ENCODE data around the gene FARP2. TPM values are rescaled to one million over a fixed set of nuclear protein-coding genes. Genes with fewer than 3 reads are reported as not detected.

FARP2 gene
- total and polyA plus RNA-seq, 10 of the 15 experiments (the other 5 are each of a cell fraction or from before 2014, with no cell fraction given), result 5.5 to 67.5 (median 36.8) TPM

GRCh38 chr2:241532168-241532567, 176.1 kb downstream of the FARP2 start:
- ATAC-seq (no peak), DNase-seq (ENCODE audit: low read depth, low spot score) (no peak), FAIRE-seq (no peak)
- H3K27me3 ChIP-seq (replicated peaks in 1 of 2; ENCODE audit: control insufficient read depth in 2 of 2, insufficient read depth in 2 of 2, low read length in 1 of 2), result peaks cover 0 to 1% of the 10 kb centered on the region in 2 experiments; a peak in 1 of 4 replicates
- ChIA-PET CTCF (no interaction called here), POLR2A (no interaction called here), RAD21 (ENCODE audit: unreplicated experiment) (no interaction called here), SMC1A (ENCODE audit: uncharacterized antibody, unreplicated experiment) (interaction anchor here (1.1 kb wide), 1 partner anchor 8 kb away, joined by 3 read pairs; no protein-coding TSS in a partner anchor)
- H3K27ac ChIP-seq (ENCODE audit: control insufficient read depth, insufficient read depth), result no peak overlapping the region
- H3K4me3 ChIP-seq, result no peak overlapping the region
- H3K79me2 ChIP-seq (ENCODE audit: control insufficient read depth, insufficient read depth, low read length), result no peaks in the 10 kb centered on the region
- H3K4me2 ChIP-seq (ENCODE audit: control insufficient read depth, insufficient read depth), result no peak overlapping the region
- TF ChIP-seq SIN3A (IDR thresholded peaks at IDR 0.05; ENCODE audit: low read depth, low read length) (no peak), PAX8 (IDR thresholded peaks at IDR 0.05) (no peak), WRNIP1 (IDR thresholded peaks at IDR 0.05; ENCODE audit: borderline replicate concordance, low read depth, low read length) (no peak)
- no peaks in the 10 kb centered on the region for H3K9me3 ChIP-seq (replicated peaks; ENCODE audit: control insufficient read depth, insufficient read depth, low read length)
- H4K20me1 ChIP-seq (ENCODE audit: control insufficient read depth, insufficient read depth), result no peaks in the 10 kb centered on the region
- no peak overlapping the region for H2AFZ ChIP-seq (ENCODE audit: control insufficient read depth, low read depth, low read length)
- in situ Hi-C loops (cut with MboI), result no loop called here
- no TSS peak for BruUV-seq (replicated peaks)
- intact Hi-C loops (cut with micrococcal nuclease; ENCODE audit: unreplicated experiment), result no loop called here
- H3K9ac ChIP-seq (ENCODE audit: control insufficient read depth, insufficient read depth, low read length), result no peak overlapping the region
- no peaks in the 10 kb centered on the region; the same call in 1 of the 2 replicates for H3K4me1 ChIP-seq (ENCODE audit: control insufficient read depth, insufficient read depth, low read length)
- H3K36me3 ChIP-seq (ENCODE audit: control insufficient read depth in 2 of 2, insufficient read depth in 2 of 2, low read length in 1 of 2), result no peaks in the 10 kb centered on the region
- WGBS (ENCODE audit: insufficient coverage, insufficient replicate concordance, low lambda C conversion rate, missing lambda C conversion rate), result 43% methylated on average over 8 of the region's 8 CpGs

- Histone ChIP-seq H3K9ac (ENCODE audit: control insufficient read depth, insufficient read depth, low read length) (no peak overlapping the region), H4K20me1 (ENCODE audit: control insufficient read depth, insufficient read depth) (no peaks in the 10 kb centered on the region), H3K27ac (ENCODE audit: control insufficient read depth, insufficient read depth) (no peak overlapping the region), H3K4me2 (ENCODE audit: control insufficient read depth, insufficient read depth) (no peak overlapping the region), H3K4me1 (ENCODE audit: control insufficient read depth, insufficient read depth, low read length) (no peaks in the 10 kb centered on the region; the same call in 1 of the 2 replicates), H3K27me3 (replicated peaks in 1 of 2; ENCODE audit: control insufficient read depth in 2 of 2, insufficient read depth in 2 of 2, low read length in 1 of 2) (peaks cover 0 to 1% of the 10 kb centered on the region in 2 experiments; a peak in 1 of 4 replicates), H3K79me2 (ENCODE audit: control insufficient read depth, insufficient read depth, low read length) (no peaks in the 10 kb centered on the region), H3K9me3 (replicated peaks; ENCODE audit: control insufficient read depth, insufficient read depth, low read length) (no peaks in the 10 kb centered on the region), H3K4me3 (no peak overlapping the region), H3K36me3 (ENCODE audit: control insufficient read depth in 2 of 2, insufficient read depth in 2 of 2, low read length in 1 of 2) (no peaks in the 10 kb centered on the region), H2AFZ (ENCODE audit: control insufficient read depth, low read depth, low read length) (no peak overlapping the region)
- CTCF ChIA-PET, result no interaction called here
- BruUV-seq (replicated peaks), result no TSS peak
- RAD21 ChIA-PET (ENCODE audit: unreplicated experiment), result no interaction called here
- 48% methylated on average over 24 of the region's 26 CpGs for WGBS (ENCODE audit: insufficient coverage, insufficient replicate concordance, low lambda C conversion rate, missing lambda C conversion rate)
- no peak for DNase-seq (ENCODE audit: low read depth, low spot score)
- FAIRE-seq, result no peak
- intact Hi-C loops (cut with micrococcal nuclease; ENCODE audit: unreplicated experiment), result no loop called here
- SMC1A ChIA-PET (ENCODE audit: uncharacterized antibody, unreplicated experiment), result interaction anchor here (1.1 kb wide), 1 partner anchor 9 kb away, joined by 3 read pairs; no protein-coding TSS in a partner anchor
- POLR2A ChIA-PET, result interaction anchor here (0.6 kb wide), 1 partner anchor 581 kb away, joined by 4 read pairs; no protein-coding TSS in a partner anchor
- peak; percentile 76 for ATAC-seq
- in situ Hi-C loops (cut with MboI), result no loop called here
- TF ChIP-seq, protein P1, sequence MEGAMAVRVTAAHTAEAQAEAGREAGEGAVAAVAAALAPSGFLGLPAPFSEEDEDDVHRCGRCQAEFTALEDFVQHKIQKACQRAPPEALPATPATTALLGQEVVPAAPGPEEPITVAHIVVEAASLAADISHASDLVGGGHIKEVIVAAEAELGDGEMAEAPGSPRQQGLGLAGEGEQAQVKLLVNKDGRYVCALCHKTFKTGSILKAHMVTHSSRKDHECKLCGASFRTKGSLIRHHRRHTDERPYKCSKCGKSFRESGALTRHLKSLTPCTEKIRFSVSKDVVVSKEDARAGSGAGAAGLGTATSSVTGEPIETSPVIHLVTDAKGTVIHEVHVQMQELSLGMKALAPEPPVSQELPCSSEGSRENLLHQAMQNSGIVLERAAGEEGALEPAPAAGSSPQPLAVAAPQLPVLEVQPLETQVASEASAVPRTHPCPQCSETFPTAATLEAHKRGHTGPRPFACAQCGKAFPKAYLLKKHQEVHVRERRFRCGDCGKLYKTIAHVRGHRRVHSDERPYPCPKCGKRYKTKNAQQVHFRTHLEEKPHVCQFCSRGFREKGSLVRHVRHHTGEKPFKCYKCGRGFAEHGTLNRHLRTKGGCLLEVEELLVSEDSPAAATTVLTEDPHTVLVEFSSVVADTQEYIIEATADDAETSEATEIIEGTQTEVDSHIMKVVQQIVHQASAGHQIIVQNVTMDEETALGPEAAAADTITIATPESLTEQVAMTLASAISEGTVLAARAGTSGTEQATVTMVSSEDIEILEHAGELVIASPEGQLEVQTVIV (IDR thresholded peaks at IDR 0.05; ENCODE audit: borderline replicate concordance, partially characterized antibody), result no peak
- no peak for TF ChIP-seq NR2F1 (conservative IDR thresholded peaks at IDR 0.05)
- TF ChIP-seq, protein P2, sequence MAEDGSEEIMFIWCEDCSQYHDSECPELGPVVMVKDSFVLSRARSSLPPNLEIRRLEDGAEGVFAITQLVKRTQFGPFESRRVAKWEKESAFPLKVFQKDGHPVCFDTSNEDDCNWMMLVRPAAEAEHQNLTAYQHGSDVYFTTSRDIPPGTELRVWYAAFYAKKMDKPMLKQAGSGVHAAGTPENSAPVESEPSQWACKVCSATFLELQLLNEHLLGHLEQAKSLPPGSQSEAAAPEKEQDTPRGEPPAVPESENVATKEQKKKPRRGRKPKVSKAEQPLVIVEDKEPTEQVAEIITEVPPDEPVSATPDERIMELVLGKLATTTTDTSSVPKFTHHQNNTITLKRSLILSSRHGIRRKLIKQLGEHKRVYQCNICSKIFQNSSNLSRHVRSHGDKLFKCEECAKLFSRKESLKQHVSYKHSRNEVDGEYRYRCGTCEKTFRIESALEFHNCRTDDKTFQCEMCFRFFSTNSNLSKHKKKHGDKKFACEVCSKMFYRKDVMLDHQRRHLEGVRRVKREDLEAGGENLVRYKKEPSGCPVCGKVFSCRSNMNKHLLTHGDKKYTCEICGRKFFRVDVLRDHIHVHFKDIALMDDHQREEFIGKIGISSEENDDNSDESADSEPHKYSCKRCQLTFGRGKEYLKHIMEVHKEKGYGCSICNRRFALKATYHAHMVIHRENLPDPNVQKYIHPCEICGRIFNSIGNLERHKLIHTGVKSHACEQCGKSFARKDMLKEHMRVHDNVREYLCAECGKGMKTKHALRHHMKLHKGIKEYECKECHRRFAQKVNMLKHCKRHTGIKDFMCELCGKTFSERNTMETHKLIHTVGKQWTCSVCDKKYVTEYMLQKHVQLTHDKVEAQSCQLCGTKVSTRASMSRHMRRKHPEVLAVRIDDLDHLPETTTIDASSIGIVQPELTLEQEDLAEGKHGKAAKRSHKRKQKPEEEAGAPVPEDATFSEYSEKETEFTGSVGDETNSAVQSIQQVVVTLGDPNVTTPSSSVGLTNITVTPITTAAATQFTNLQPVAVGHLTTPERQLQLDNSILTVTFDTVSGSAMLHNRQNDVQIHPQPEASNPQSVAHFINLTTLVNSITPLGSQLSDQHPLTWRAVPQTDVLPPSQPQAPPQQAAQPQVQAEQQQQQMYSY (CRISPR knock-in tag; IDR thresholded peaks at IDR 0.05), result no peak
- TF ChIP-seq DPF2 (IDR thresholded peaks at IDR 0.05), result no peak
- no peak for TF ChIP-seq TARDBP (IDR thresholded peaks at IDR 0.05; ENCODE audit: borderline replicate concordance)
- no peak for TF ChIP-seq MTA2 (IDR thresholded peaks at IDR 0.05; ENCODE audit: low read depth)
- no peak for TF ChIP-seq CHD4 (IDR thresholded peaks at IDR 0.05)
- TF ChIP-seq CREB1 (IDR thresholded peaks at IDR 0.05; ENCODE audit: low read depth), result no peak
Observed at GRCh38 chr2:241532733-241533601, 176.9 kb downstream of the FARP2 start.

Data from GM12878 (cell line).